Activated CD4-positive, alpha-beta T cell treated with anti-CD3 and anti-CD28 coated beads for 4 hours (primary cell): ENCODE data around the gene CDK13.
"Not testable (repeated sequence)": the region's sequence is repeated elsewhere in the genome, so short reads cannot be mapped to it uniquely, and the experiment has no call there.

Source experiments
- DNase-seq, 2 donors: peaks; one replicate each; pipeline ENCODE4 v3.0.0-alpha.2; 2020

CDK13 gene

GRCh38 chr7:40105879-40106473, 155.9 kb downstream of the CDK13 start:
- DNase-seq, result no peak

DNA sequence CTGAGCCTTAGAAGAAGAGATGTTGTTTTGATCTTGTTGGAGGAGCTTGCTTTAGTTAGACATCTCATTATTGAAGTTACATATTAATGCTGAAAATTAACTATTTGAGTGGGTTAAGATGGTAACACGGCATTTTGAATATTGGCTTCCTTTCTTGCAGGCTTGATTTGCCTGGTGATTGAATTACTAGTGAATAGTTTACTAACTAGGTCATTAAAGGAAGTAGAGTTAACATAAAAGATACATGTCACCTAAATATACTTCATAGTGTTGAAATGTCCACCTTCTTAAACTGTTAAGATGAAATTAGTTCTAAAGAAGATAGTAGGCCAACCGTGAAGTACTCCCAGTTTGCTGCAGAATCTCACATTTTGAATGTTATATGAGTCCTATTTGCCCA, 165.9 kb downstream of the CDK13 start:
- no peak for DNase-seq

- DNase-seq, result not testable (repeated sequence)
These were observed 167.1 kb downstream of the CDK13 start for GRCh38 chr7:40117199-40117598.

- DNase-seq, result not testable (repeated sequence)
These were observed 168.1 kb downstream of the CDK13 start for GRCh38 chr7:40118201-40118600.

- no peak for DNase-seq
These were observed 170.0 kb downstream of the CDK13 start for GRCh38 chr7:40120020-40120419.

DNA sequence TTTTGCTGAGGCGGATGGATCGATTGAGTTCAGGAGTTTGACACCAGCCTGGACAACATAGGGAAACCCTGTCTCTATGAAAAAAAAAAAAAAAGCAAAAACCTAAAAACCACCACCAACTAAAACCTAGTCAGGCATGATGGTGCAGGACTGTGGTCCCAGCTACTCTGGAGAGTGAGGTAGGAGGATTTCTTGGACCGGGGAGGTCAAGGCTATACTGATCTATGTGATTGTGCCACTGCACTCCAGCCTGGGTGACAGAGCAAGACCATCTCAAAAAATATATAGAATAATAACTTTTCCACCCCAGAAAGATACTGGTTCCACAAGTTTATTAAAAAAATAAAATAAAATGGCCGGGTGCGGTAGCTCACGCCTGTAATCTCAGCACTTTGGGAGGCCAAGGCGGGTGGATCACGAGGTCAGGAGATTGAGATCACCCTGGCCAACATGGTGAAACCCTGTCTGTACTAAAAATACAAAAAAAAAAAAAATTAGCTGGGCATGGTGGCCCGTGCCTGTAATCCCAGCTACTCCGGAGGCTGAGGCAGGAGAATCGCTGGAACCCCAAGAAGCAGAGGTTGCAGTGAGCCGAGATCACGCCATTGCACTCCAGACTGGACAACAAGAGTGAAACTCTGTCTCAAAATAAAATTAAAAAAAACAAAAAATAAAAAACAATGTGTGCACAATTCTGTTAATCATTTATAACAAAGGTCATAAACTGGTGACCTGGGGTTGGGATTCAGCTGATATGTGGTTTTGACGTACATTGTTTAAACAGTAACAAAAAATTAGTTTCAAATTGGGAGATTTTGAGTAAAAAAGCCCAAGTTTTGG, 172.3 kb downstream of the CDK13 start:
- not testable (repeated sequence) for DNase-seq

DNA sequence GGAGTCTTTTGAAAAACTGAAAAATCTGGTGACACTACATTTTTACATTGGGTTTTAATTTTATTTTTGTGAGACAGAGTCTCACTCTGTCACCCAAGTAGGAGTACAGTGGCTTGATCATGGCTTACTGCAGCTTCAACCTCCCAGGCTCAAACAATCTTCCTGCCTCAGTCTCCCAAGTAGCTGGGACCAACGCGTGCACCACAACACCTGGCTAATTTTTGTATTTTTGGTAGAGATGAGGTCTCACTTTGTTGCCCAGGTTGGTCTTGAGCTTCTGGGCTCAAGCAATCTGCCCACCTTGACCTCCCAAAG, 172.8 kb downstream of the CDK13 start:
- DNase-seq, result no peak

GRCh38 chr7:40133561-40134427, 183.7 kb downstream of the CDK13 start:
- DNase-seq, result peak; percentile 2 to 5

GRCh38 chr7:40134428-40135316, 184.6 kb downstream of the CDK13 start, which contains the start of the genes MPLKIP and SUGCT:
Gene MPLKIP (minus strand): TSS chr7:40134622. CDS start chr7:40134567, 55 bp downstream.
Gene SUGCT (plus strand): TSS chr7:40135005.
- DNase-seq, result peak; percentile 84 to 87

DNA sequence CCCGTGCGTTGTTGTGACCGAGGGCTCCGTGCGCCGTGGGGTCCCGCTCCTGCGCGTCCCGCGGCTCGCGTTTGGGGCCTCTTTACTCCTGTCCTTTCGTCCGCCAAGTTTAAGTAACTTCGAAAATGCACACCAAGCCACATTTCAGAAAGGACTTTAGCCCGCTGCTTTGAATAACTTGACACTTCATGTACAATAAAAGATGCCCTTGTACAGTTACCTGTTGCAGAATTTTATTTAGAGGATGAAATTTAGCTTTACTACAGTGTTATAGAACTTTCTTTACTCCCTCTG, 185.2 kb downstream of the CDK13 start:
- DNase-seq, result no peak

DNA sequence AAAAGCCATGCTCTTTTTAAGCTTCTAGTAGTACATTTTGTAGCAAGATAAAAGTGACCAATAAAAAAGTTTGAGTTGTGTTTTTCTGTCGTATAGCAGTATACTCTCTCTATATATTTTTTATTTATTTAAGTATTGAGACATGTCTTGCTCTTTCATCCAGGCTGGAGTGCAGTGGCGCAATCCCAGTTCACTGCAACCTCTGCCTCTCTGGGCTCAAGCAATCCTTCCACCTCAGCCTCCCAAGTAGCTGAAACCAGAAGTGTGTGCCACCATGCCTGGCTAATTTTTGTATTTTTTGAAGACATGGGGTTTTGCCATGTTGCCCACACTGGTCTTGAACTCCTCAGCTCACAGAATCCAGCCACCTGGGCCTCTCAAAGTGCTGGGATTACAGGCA, 187.5 kb downstream of the CDK13 start:
- no peak for DNase-seq

GRCh38 chr7:40138973-40139372, 188.9 kb downstream of the CDK13 start:
- no peak for DNase-seq

- DNase-seq, result not testable (repeated sequence)
These were observed 189.8 kb downstream of the CDK13 start for GRCh38 chr7:40139891-40140290.

- not testable (repeated sequence) for DNase-seq
These were observed 191.9 kb downstream of the CDK13 start for GRCh38 chr7:40141916-40142315.

DNA sequence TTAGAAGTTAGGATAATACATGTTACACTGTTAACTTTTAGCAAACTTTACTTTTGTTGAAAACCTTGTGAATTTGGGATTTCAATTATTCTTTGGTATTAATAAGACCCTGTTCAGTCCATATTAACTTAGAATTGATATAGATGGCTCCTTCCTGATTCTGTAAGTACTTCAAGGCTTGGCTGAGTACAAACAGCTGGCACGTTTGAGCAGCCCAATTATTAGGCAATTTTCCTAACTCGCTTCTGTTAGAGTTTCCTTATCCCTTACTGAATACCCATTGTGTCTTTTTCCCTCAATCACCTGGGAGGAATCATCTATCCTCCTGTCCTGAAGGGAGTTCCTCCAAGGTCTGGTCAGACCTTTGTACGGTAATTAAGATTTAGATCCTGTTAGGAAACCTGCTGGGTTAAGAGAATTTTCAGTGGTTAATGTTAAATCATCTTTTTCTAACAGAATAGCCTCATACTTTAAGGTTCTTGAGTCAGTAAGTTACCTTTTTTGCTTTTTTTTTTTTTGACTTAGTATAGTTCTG, 195.6 kb downstream of the CDK13 start:
- DNase-seq, result not testable (repeated sequence)

DNA sequence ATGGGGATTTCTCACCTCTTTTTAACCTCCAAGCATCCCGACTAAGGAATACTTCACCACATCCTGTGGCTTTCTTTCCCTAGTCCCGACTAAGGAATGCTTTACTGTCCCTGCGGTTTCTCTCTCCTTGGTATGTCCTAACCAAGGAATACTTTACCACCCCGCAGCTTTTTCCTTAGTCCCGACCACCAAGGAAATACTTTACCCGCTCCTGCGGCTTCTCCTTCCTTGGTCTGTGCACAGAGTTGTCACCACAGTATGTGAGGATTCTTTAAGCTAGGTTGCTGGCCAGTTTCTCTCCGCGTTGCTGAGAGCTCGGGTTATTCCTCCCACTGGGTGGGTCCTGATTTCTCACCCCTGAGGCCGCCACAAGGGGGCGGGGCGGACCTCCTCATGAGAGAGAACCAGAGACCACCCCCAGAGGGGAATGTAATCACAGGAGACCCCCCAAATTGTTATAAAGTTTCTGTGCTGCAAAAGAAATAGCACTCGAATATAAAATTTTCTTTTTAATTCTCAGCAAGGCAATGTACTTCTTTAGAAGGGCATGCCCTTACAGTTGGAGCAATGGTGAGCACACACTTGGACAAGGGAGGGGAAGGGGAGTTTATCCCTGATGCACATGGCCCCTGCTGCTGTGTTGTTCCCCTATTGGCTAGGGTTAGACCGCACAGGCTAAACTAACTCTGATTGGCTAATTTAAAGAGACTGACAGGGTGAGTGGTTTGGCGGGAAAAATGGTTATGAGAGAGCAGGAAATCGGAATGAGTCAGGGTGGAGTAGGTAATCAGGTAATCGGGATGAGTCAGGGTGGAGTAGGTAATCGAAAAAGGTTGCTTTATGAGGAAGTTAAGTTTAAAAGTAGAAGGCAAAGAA, 197.6 kb downstream of the CDK13 start:
- DNase-seq, result no peak

GRCh38 chr7:40148247-40148580, 198.2 kb downstream of the CDK13 start:
- not testable (repeated sequence) for DNase-seq

DNA sequence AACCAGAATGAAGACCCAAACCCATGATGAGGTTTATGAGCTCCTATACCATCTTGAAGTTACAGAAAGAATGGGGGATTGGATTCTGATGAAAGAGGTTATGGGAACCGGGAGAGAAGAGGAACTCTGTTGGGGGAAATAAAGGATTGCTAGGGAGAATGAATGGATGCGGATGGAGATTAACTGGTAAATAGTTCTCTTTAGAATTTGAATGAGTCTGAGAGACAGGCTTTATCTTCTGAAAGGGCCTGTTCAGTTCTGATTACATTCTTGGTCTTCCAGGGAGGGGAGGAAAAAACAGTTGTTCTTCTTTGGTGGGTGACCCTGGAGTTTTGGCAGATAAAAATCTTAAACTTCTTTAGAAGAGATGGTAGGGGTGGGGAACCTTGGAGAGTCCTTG, 198.6 kb downstream of the CDK13 start:
- DNase-seq, result no peak
